RWPE1 (cell line): ENCODE data around the gene CLHC1.
"Not testable (repeated sequence)": the region's sequence is repeated elsewhere in the genome, so short reads cannot be mapped to it uniquely, and the experiment has no call there.

Source experiments
- CTCF ChIA-PET: fragments of 350-600 bp; sonication (Branson Sonifier 250); formaldehyde crosslinking; extraction: SDS; loops from one replicate; lab custom pipeline; 2021; lab: Yijun Ruan, JAX
- POLR2A ChIA-PET: fragments of 400-600 bp; formaldehyde crosslinking; extraction: SDS; loops from one replicate; lab custom pipeline; 2020; ENCODE audit warnings: antibody characterized with exemption; ENCODE audit not compliant: low non-redundant PET; lab: Yijun Ruan, JAX
- DNase-seq: peaks from one replicate; pipeline ENCODE4 v3.0.0; 2012; ENCODE audit warnings: low spot score
- H3K27ac ChIP-seq: fragments of 450-650 bp; 2 replicates; pipeline ENCODE4 v1.5.1; 2017
- TF ChIP-seq, protein P1 (sequence below): fragments of 450-650 bp; conservative IDR thresholded peaks from 2 replicates; pipeline ENCODE4 v1.5.1; 2017; ENCODE audit warnings: low read depth, mild to moderate bottlenecking

CLHC1 gene

GRCh38 chr2:55134316-55134706, 97.8 kb downstream of the CLHC1 start:
- ChIA-PET POLR2A (no interaction called here), CTCF (interaction anchor here (0.6 kb wide), 1 partner anchor 225 kb away, joined by 4 read pairs; no protein-coding TSS in a partner anchor)
- DNase-seq, result no peak
- TF ChIP-seq, protein P1, sequence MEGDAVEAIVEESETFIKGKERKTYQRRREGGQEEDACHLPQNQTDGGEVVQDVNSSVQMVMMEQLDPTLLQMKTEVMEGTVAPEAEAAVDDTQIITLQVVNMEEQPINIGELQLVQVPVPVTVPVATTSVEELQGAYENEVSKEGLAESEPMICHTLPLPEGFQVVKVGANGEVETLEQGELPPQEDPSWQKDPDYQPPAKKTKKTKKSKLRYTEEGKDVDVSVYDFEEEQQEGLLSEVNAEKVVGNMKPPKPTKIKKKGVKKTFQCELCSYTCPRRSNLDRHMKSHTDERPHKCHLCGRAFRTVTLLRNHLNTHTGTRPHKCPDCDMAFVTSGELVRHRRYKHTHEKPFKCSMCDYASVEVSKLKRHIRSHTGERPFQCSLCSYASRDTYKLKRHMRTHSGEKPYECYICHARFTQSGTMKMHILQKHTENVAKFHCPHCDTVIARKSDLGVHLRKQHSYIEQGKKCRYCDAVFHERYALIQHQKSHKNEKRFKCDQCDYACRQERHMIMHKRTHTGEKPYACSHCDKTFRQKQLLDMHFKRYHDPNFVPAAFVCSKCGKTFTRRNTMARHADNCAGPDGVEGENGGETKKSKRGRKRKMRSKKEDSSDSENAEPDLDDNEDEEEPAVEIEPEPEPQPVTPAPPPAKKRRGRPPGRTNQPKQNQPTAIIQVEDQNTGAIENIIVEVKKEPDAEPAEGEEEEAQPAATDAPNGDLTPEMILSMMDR, result no peak
- H3K27ac ChIP-seq, result no peak overlapping the region

GRCh38 chr2:55133467-55134315, 98.4 kb downstream of the CLHC1 start:
- DNase-seq, result no peak
- TF ChIP-seq, protein P1, result no peak
- ChIA-PET POLR2A (no interaction called here), CTCF (interaction anchor here (0.6 kb wide), 1 partner anchor 224 kb away, joined by 4 read pairs; no protein-coding TSS in a partner anchor)
- no peak overlapping the region for H3K27ac ChIP-seq

DNA sequence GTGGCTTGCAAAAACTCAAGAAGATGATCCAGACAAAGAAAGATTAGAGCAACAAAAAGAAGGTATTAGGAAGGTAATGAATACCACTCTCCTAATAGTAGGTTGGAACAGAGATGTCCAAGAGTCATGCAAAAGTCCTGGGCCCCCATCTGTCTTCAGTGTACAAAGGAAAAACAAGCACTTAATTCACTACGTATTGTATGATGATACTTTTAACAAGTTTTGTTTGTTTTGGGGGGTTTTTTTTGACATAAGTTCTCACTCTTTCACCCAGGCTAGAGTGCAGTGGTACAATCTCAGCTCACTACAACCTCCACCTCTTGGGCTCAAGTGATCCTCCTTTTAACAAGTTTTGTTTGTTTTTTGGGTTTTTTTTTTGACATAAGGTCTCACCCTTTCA, 101.2 kb downstream of the CLHC1 start:
- TF ChIP-seq, protein P1, result no peak
- DNase-seq, result no peak
- CTCF ChIA-PET, result interaction anchor here (0.5 kb wide), 1 partner anchor 1456 kb away, joined by 3 read pairs; no protein-coding TSS in a partner anchor
- no peak overlapping the region for H3K27ac ChIP-seq
- POLR2A ChIA-PET, result no interaction called here

DNA sequence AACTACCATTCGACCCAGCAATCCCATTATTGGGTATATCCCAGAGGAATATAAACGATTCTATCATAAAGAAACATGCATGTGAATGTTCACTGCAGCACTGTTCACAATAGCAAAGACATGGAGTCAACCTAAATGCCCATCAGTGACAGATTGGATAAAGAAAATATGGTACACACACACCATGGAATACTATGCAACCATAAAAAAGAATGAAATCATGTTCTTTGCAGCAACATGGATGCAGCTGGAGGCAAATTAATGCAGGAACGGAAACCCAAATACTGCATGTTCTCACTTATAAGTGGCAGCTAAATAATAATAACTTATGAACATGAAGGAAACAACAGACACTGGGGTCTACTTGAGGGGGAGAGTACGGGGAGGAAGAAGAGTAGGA, 105.5 kb downstream of the CLHC1 start:
- H3K27ac ChIP-seq, DNase-seq, POLR2A ChIA-PET: not testable (repeated sequence)
- CTCF ChIA-PET, result interaction anchor here (0.6 kb wide), 1 partner anchor 443 kb away, joined by 3 read pairs; no protein-coding TSS in a partner anchor
